ENCODE measurements around the gene PPP1R13L.
A peak's percentile ranks its signal among the peaks of the same experiment; 100 is the strongest.

PPP1R13L gene, protein sequence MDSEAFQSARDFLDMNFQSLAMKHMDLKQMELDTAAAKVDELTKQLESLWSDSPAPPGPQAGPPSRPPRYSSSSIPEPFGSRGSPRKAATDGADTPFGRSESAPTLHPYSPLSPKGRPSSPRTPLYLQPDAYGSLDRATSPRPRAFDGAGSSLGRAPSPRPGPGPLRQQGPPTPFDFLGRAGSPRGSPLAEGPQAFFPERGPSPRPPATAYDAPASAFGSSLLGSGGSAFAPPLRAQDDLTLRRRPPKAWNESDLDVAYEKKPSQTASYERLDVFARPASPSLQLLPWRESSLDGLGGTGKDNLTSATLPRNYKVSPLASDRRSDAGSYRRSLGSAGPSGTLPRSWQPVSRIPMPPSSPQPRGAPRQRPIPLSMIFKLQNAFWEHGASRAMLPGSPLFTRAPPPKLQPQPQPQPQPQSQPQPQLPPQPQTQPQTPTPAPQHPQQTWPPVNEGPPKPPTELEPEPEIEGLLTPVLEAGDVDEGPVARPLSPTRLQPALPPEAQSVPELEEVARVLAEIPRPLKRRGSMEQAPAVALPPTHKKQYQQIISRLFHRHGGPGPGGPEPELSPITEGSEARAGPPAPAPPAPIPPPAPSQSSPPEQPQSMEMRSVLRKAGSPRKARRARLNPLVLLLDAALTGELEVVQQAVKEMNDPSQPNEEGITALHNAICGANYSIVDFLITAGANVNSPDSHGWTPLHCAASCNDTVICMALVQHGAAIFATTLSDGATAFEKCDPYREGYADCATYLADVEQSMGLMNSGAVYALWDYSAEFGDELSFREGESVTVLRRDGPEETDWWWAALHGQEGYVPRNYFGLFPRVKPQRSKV

DNA sequence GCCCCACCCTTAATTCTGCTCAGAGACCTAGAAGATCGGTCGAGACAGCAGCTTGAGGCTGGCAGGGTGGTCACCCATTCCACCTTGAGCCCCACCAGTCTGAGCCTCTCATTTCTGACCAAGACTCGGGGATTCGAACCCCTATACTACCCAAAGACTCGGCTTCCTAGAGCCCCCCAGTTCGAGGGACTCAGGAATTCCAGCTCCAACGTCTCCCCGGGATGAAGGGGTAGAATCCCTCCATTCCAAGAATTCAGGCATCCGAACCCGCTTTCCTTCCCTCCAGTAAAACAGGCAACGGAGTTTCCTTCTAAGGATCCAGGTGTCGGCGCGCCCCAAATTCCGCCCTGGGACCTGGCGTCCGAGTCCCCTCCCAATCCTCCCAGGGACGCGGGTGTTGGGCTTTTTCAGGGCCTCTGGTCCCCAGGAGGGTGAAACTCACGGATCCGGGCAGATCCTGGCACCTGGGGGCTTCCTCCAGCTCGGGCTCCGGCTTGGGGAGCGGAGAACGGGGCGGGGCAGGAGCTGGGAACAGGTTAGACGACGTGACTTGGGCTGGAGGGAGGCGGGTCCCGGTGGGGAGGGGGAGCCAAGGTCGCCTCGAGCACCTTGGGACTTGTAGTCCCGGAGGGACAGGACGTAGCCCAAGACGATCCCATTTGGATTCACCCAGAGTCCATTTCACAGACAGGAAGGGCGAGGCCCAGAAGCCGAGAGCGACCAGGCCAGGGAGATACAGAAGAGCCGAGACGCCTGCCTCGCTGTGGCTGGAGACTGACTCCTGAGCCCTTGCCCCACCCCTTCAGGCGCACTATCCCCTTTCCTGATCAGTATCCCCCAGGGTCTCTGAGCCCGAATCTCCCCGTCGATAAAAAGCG lies at the start of gene PPP1R13L:
Gene PPP1R13L (minus strand): TSS at position 513 of the 878 bp plus-strand sequence. CDS start 6,751 bp downstream, outside the sequence.
- H3K4me3 ChIP-seq (ENCODE audit: low read length): peak within 1 kb of the TSS; percentile 91; the same call in 1 of the 2 replicates
- no peak for TF ChIP-seq ZNF274 (IDR thresholded peaks at IDR 0.05; ENCODE audit: low read depth, low read length)

- TF ChIP-seq ZNF274 (IDR thresholded peaks at IDR 0.05; ENCODE audit: low read depth, low read length): no peak
- no peak overlapping the region for H3K4me3 ChIP-seq (ENCODE audit: low read length)
Observed at GRCh38 chr19:45451850-45452387, 47.0 kb upstream of the PPP1R13L start.

- TF ChIP-seq ZNF274 (IDR thresholded peaks at IDR 0.05; ENCODE audit: low read depth, low read length): no peak
- peak overlapping the region; percentile 67; the same call in 1 of the 2 replicates for H3K4me3 ChIP-seq (ENCODE audit: low read length)
Observed at GRCh38 chr19:45451131-45451849, 46.4 kb upstream of the PPP1R13L start.

DNA sequence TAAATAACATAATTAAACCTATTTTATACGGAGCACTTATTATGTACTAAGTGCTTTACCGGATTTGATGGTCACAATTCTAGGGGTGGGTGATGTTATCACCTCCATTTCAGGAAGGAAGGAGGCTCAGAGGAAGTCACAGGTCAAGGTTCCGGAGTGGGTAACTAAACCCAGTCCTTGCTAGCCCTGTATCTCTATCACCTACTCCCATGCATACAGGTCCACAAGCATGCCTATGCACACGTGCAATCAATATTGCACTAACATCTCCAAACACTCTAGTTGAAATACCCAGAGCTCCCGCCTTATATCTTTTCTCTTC lies 45.1 kb upstream of the PPP1R13L start:
- peak overlapping the region; percentile 85 for H3K4me3 ChIP-seq (ENCODE audit: low read length)
- no peak for TF ChIP-seq ZNF274 (IDR thresholded peaks at IDR 0.05; ENCODE audit: low read depth, low read length)

GRCh38 chr19:45448887-45449299 lies 44.0 kb upstream of the PPP1R13L start:
- no peak overlapping the region for H3K4me3 ChIP-seq (ENCODE audit: low read length)
- TF ChIP-seq ZNF274 (IDR thresholded peaks at IDR 0.05; ENCODE audit: low read depth, low read length): no peak

DNA sequence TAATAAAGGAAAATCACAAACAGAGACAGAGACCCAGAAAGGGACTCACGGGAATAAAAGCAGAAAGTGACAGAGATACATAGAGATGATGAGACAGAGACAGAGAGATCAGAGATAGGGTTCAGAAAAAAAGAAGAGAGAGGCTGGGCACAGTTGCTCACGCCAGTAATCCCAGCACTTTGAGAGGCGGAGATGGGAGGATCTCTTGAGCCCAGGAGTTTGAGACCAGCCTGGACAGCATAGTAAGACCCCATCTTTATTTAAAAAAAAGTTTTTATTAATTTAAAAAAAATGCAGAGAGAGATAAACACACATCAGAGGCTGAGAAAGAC lies 43.5 kb upstream of the PPP1R13L start:
- no peak overlapping the region for H3K4me3 ChIP-seq (ENCODE audit: low read length)
- no peak for TF ChIP-seq ZNF274 (IDR thresholded peaks at IDR 0.05; ENCODE audit: low read depth, low read length)

DNA sequence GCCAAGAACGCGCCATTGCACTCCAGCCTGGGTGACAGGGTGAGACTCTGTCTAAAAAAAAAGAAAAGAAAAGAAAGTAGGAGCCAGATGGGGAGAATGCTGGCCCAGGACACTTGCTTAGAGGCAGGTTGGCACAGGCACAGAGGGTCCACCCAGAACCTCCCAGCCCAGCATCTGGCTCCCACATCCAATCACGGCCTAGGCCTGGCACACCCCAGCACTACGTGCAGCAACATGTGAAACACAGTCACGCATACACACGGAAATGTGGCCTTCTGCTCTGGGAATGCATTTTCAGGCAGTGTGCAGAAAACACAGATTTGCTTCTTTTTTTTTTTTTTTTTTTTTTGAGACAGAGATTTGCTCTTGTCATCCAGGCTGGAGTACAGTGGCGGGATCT lies 42.1 kb upstream of the PPP1R13L start:
- no peak overlapping the region for H3K4me3 ChIP-seq (ENCODE audit: low read length)

GRCh38 chr19:45446295-45446694 lies 41.4 kb upstream of the PPP1R13L start:
- no peak for TF ChIP-seq ZNF274 (IDR thresholded peaks at IDR 0.05; ENCODE audit: low read depth, low read length)

More for the DNA sequence above, 42.1 kb upstream of the PPP1R13L start:
- no peak for TF ChIP-seq ZNF274 (IDR thresholded peaks at IDR 0.05; ENCODE audit: low read depth, low read length)

GRCh38 chr19:45445139-45445538 lies 40.3 kb upstream of the PPP1R13L start:
- H3K4me3 ChIP-seq (ENCODE audit: low read length): no peak overlapping the region
- TF ChIP-seq ZNF274 (IDR thresholded peaks at IDR 0.05; ENCODE audit: low read depth, low read length): no peak

More at GRCh38 chr19:45446295-45446694, 41.4 kb upstream of the PPP1R13L start:
- H3K4me3 ChIP-seq (ENCODE audit: low read length): no peak overlapping the region

DNA sequence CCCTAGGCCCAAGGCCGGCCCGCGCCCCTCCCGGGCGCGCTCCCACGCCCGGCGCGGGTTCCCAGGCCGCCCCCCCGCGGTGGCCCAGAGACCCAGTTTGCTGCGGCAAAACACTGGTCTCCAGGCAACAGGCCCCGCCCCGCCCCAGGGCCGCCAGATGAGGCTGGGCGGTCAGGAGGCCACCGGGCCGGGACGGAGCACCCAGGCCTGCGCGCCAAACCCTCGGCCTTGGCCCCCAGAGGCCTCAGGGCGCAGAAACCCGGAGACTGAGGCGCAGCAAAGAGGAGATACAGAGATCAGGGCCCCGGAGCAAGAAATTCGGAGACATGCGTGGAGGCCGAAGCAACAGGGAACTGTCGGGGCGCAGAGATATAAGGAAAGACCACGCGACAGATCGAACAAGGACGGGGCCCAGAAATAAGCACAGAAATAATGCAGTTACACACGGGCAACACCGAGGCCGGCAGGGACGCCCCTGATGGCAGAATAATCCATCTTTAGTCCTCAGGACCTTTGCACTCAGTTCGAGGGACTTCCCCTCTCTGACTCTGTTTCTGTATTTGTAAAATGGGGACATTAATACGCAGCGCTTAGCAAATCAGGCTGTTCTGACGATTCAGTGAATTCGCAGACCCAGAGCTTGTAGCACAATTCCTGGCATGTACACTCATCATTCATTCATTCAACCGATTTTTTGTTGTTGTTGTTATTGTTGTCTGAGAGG lies 39.6 kb upstream of the PPP1R13L start:
- no peak for TF ChIP-seq ZNF274 (IDR thresholded peaks at IDR 0.05; ENCODE audit: low read depth, low read length)
- H3K4me3 ChIP-seq (ENCODE audit: low read length): no peak overlapping the region; the same call in 1 of the 2 replicates

DNA sequence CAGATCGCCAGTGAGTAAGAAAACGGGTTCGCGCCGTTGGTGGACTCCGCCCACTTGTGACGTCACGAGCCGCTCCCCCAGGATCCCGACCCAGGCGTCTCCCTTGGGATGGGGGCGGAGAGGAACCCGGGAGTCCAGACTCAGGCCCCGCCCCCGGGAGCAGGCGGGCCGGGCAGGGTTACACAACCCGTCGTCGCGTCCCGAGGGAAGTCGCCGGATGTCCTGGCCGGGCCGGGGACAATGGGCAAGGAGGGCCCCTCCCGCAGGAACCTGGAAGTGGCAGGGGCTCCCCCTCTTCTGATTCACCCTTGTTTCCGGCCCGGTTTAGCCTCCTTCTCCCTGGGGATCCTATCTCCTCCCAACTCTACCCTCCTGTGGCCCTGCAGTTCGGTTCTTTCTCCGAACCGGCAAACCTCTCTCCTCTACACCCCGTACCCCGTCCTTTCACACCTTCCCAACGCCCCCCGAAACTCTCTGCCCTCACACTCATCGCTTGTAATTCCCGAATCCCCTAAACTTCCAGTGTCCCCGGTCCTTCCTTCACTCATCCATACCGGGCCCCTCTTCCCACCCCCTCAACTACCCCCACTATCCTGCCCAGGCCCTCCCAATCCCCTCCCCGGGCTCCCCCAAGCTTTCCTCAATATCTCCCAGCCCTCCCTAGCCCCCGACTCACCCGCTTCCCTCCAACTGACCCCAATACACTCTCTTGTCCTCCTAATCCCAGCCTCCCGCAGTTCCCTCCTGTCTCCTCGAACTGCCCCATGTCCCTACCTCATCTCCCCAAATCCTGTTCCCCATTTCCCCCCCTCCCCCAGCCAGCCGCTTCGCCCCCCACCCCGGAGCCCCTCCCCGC lies 38.8 kb upstream of the PPP1R13L start:
- TF ChIP-seq ZNF274 (IDR thresholded peaks at IDR 0.05; ENCODE audit: low read depth, low read length): no peak
- H3K4me3 ChIP-seq (ENCODE audit: low read length): peak overlapping the region; percentile 55; the same call in 1 of the 2 replicates
